ENCODE data around the gene OR5AU1.

Gene OR5AU1

GRCh38 chr14:21155963-21156362 lies at the start of gene OR5AU1:
OR5AU1 (minus strand) TSS chr14:21156063; CDS start chr14:21155872, 191 bp downstream.
- no peak for DNase-seq

- no peak for DNase-seq
Measured at GRCh38 chr14:21205026-21205677, 49.3 kb upstream of the OR5AU1 start.

GRCh38 chr14:21204167-21205025 lies 48.5 kb upstream of the OR5AU1 start:
- no peak for DNase-seq

GRCh38 chr14:21203470-21204166 lies 47.8 kb upstream of the OR5AU1 start:
- no peak for DNase-seq

- DNase-seq, result no peak
Measured at GRCh38 chr14:21202463-21203358, 46.8 kb upstream of the OR5AU1 start.

GRCh38 chr14:21201732-21202462 lies 46.0 kb upstream of the OR5AU1 start:
- DNase-seq, result no peak

GRCh38 chr14:21200752-21201461 lies 45.0 kb upstream of the OR5AU1 start:
- DNase-seq, result no peak

- no peak for DNase-seq
Measured at GRCh38 chr14:21199611-21200560, 44.0 kb upstream of the OR5AU1 start.

GRCh38 chr14:21197418-21198205 lies 41.7 kb upstream of the OR5AU1 start:
- no peak for DNase-seq

GRCh38 chr14:21194597-21194996 lies 38.7 kb upstream of the OR5AU1 start:
- no peak for DNase-seq

- no peak for DNase-seq
Measured at GRCh38 chr14:21192875-21193535, 37.1 kb upstream of the OR5AU1 start.

- no peak for DNase-seq
Measured at GRCh38 chr14:21192447-21192822, 36.6 kb upstream of the OR5AU1 start.

- DNase-seq, result peak; percentile 74
Measured at GRCh38 chr14:21191809-21192446, 36.1 kb upstream of the OR5AU1 start.

- DNase-seq, result no peak
Measured at GRCh38 chr14:21191261-21191808, 35.5 kb upstream of the OR5AU1 start.

GRCh38 chr14:21185491-21185890 lies 29.6 kb upstream of the OR5AU1 start:
- DNase-seq, result no peak

- no peak for DNase-seq
Measured at GRCh38 chr14:21184254-21184653, 28.4 kb upstream of the OR5AU1 start.

- DNase-seq, result no peak
Measured at GRCh38 chr14:21182166-21182565, 26.3 kb upstream of the OR5AU1 start.

- DNase-seq, result no peak
Measured at GRCh38 chr14:21171128-21171527, 15.3 kb upstream of the OR5AU1 start.
